HCT116 (cell line): ENCODE measurements around the gene ZBTB5. TPM values are rescaled to one million over a fixed set of nuclear protein-coding genes. Genes with fewer than 3 reads are reported as not detected.

Experiments used
- ATAC-seq: fragments of 200-7000 bp; cut with Tn5 transposase; 2 replicates; pipeline ENCODE4 v1.9.1; 2020; ENCODE audit warnings: mild to moderate bottlenecking, moderate library complexity
- BruUV-seq: library from RNA; stranded (reverse); fragments of 400-500 nt; replicated peaks from 2 replicates; lab custom pipeline; 2021; lab: Mats Ljungman, UMichigan
- CTCF ChIA-PET: fragments of 300-600 bp; sonication (Branson Sonifier 250); formaldehyde crosslinking; loops from one replicate; lab custom pipeline; 2021; ENCODE audit warnings: antibody characterized with exemption; lab: Charles Lee
- POLR2A ChIA-PET: fragments of 300-600, 350-600 bp; sonication (Branson Sonifier 250); formaldehyde crosslinking; loops from one replicate; lab custom pipeline; 2021; ENCODE audit warnings: antibody characterized with exemption; lab: Charles Lee
- RAD21 ChIA-PET, 2 experiments: fragments of 300-600 bp; sonication (Branson Sonifier 250); formaldehyde crosslinking; loops; one replicate each; lab custom pipeline; 2023; ENCODE audit warnings: low total read pairs in 2 of 2; ENCODE audit not compliant: uncharacterized antibody in 2 of 2, unreplicated experiment in 2 of 2, low non-redundant PET in 1 of 2; lab: Charles Lee
- DNase-seq: peaks from one replicate; pipeline ENCODE4 v3.0.0-alpha.2; 2010; ENCODE audit warnings: low read depth, low spot score
- H2AFZ ChIP-seq: fragments of 200-600 bp; shearing (Covaris generic), sonication (generic); 2 replicates; pipeline ENCODE4 v1.6.1; 2017; ENCODE audit warnings: low read depth, mixed run types, mixed read lengths, antibody characterized with exemption, low read length; ENCODE audit not compliant: poor library complexity, severe bottlenecking
- H3K27ac ChIP-seq: 2 replicates; pipeline ENCODE4 v1.5.1; 2012; ENCODE audit warnings: low read depth, low read length
- H3K27me3 ChIP-seq: fragments of 200-600 bp; sonication (generic); 2 replicates; pipeline ENCODE4 v1.6.1; 2016; ENCODE audit warnings: mixed run types, low read length, mixed read lengths; ENCODE audit not compliant: insufficient read depth
- H3K36me3 ChIP-seq, 2 experiments: fragments of 200-500 bp in 1 of 2; fragments of 200-600 bp in 1 of 2; sonication (Bioruptor generic) in 1 of 2; sonication (generic) in 1 of 2; 2 replicates each; pipeline versions ENCODE4 v1.5.1 to v1.6.1; 2014 to 2016; ENCODE audit warnings: low read length in 2 of 2, inconsistent platforms in 1 of 2, mixed read lengths in 1 of 2, mixed run types in 1 of 2; ENCODE audit not compliant: insufficient read depth in 2 of 2, control insufficient read depth in 1 of 2
- H3K4me1 ChIP-seq, 2 experiments: fragments of 200-600 bp in 1 of 2; sonication (generic) in 1 of 2; 2 replicates each; pipeline versions ENCODE4 v1.5.1 to v1.6.1; 2012 to 2017; ENCODE audit warnings: low read length in 2 of 2, inconsistent platforms in 1 of 2, mild to moderate bottlenecking in 1 of 2, mixed read lengths in 1 of 2, mixed run types in 1 of 2, moderate library complexity in 1 of 2; ENCODE audit not compliant: insufficient read depth in 2 of 2, control insufficient read depth in 1 of 2
- H3K4me2 ChIP-seq: fragments of 200-600 bp; sonication (generic); 2 replicates; pipeline ENCODE4 v1.6.1; 2017; ENCODE audit warnings: mixed run types, low read length, mixed read lengths
- H3K4me3 ChIP-seq, 2 experiments: fragments of 200-600 bp in 1 of 2; sonication (generic) in 1 of 2; replicated peaks in 1 of 2; 2 replicates each; pipeline ENCODE4 v1.5.1; 2011 to 2016; ENCODE audit warnings: low read length in 2 of 2, control low read depth in 1 of 2, low read depth in 1 of 2, mild to moderate bottlenecking in 1 of 2, mixed read lengths in 1 of 2, mixed run types in 1 of 2
- H3K79me2 ChIP-seq: fragments of 200-600 bp; sonication (generic); 2 replicates; pipeline ENCODE4 v1.6.1; 2017; ENCODE audit warnings: mild to moderate bottlenecking, mixed run types, low read length, moderate library complexity, mixed read lengths; ENCODE audit not compliant: insufficient read depth
- H3K9ac ChIP-seq: fragments of 200-600 bp; sonication (generic); 2 replicates; pipeline ENCODE4 v1.6.1; 2016; ENCODE audit warnings: low read length, mixed read lengths
- H3K9me2 ChIP-seq: fragments of 200-600 bp; sonication (generic), shearing (Covaris generic); 2 replicates; pipeline ENCODE4 v1.6.1; 2017; ENCODE audit warnings: mixed run types, mild to moderate bottlenecking, moderate library complexity; ENCODE audit not compliant: insufficient read depth
- H3K9me3 ChIP-seq, 2 experiments: fragments of 200-500 bp in 1 of 2; fragments of 200-600 bp in 1 of 2; sonication (Bioruptor generic) in 1 of 2; sonication (generic) in 1 of 2; 2 replicates each; pipeline ENCODE4 v1.6.1; 2014 to 2017; ENCODE audit warnings: low read length in 2 of 2, mixed read lengths in 2 of 2, inconsistent platforms in 1 of 2, low read depth in 1 of 2, mild to moderate bottlenecking in 1 of 2, mixed run types in 1 of 2, moderate library complexity in 1 of 2; ENCODE audit not compliant: control insufficient read depth in 1 of 2, insufficient read depth in 1 of 2
- H4K20me1 ChIP-seq: fragments of 200-600 bp; sonication (generic), shearing (Covaris generic); 2 replicates; pipeline ENCODE4 v1.6.1; 2017; ENCODE audit warnings: mixed run types, mild to moderate bottlenecking, moderate library complexity; ENCODE audit not compliant: insufficient read depth
- ATF3 ChIP-seq: IDR thresholded peaks from 2 replicates; pipeline ENCODE4 v1.6.1; 2012
- CBX3 ChIP-seq: IDR thresholded peaks from 2 replicates; pipeline ENCODE4 v1.6.1; 2012; ENCODE audit warnings: low read depth
- CTCF ChIP-seq, 3 experiments: fragments of 200-600 bp in 1 of 3; sonication (generic) in 1 of 3; IDR thresholded peaks in 2 of 3; conservative IDR thresholded peaks in 1 of 3; 2 replicates each; pipeline ENCODE4 v1.5.1; 2012 to 2017; ENCODE audit warnings: low read depth in 2 of 3, low read length in 2 of 3, antibody characterized with exemption in 1 of 3, borderline replicate concordance in 1 of 3, control low read depth in 1 of 3, mild to moderate bottlenecking in 1 of 3, mixed read lengths in 1 of 3, mixed run types in 1 of 3, moderate library complexity in 1 of 3; ENCODE audit not compliant: insufficient read depth in 1 of 3
- EGR1 ChIP-seq: IDR thresholded peaks from 2 replicates; pipeline ENCODE4 v1.6.1; 2012; ENCODE audit warnings: low read depth
- ELF1 ChIP-seq: IDR thresholded peaks from 2 replicates; pipeline ENCODE4 v1.6.1; 2012; ENCODE audit warnings: low read depth, borderline replicate concordance
- EZH2 ChIP-seq: fragments of 200-600 bp; sonication (generic); IDR thresholded peaks from 2 replicates; pipeline ENCODE4 v1.6.1; 2017; ENCODE audit warnings: antibody characterized with exemption, mixed run types
- FOSL1 ChIP-seq: IDR thresholded peaks from 2 replicates; pipeline ENCODE4 v1.6.1; 2012; ENCODE audit warnings: low read depth
- JUND ChIP-seq: IDR thresholded peaks from 2 replicates; pipeline ENCODE4 v1.6.1; 2012
- MAX ChIP-seq: IDR thresholded peaks from 2 replicates; pipeline ENCODE4 v1.6.1; 2012
- POLR2A ChIP-seq: IDR thresholded peaks from 2 replicates; pipeline ENCODE4 v1.7.0; 2011; ENCODE audit warnings: borderline replicate concordance; ENCODE audit not compliant: insufficient read depth, insufficient read length; ENCODE audit errors: extremely low read depth
- POLR2AphosphoS5 ChIP-seq: IDR thresholded peaks from 2 replicates; pipeline ENCODE4 v1.6.1; 2011; ENCODE audit warnings: mild to moderate bottlenecking, low read depth, low read length, moderate library complexity
- RAD21 ChIP-seq: IDR thresholded peaks from 2 replicates; pipeline ENCODE4 v1.6.1; 2012; ENCODE audit warnings: low read depth, mild to moderate bottlenecking
- REST ChIP-seq: IDR thresholded peaks from 2 replicates; pipeline ENCODE4 v1.6.1; 2012; ENCODE audit warnings: low read depth
- SIN3A ChIP-seq: IDR thresholded peaks from 2 replicates; pipeline ENCODE4 v1.6.1; 2012; ENCODE audit warnings: low read depth
- SP1 ChIP-seq: IDR thresholded peaks from 2 replicates; pipeline ENCODE4 v1.6.1; 2012; ENCODE audit warnings: low read depth
- SRF ChIP-seq: IDR thresholded peaks from 2 replicates; pipeline ENCODE4 v1.6.1; 2012; ENCODE audit warnings: low read depth
- TCF7L2 ChIP-seq: IDR thresholded peaks from 2 replicates; pipeline ENCODE4 v1.7.0; 2011; ENCODE audit warnings: borderline replicate concordance, inconsistent platforms; ENCODE audit not compliant: insufficient read depth, insufficient read length; ENCODE audit errors: extremely low read depth
- ZFX ChIP-seq: fragments of 450-650 bp; IDR thresholded peaks from 2 replicates; pipeline ENCODE4 v1.6.1; 2017
- intact Hi-C: fragments of 100-400 bp; cut with micrococcal nuclease; formaldehyde crosslinking; loops from 2 replicates; pipeline ENCODE4 v1.10.0; 2022
- total RNA-seq: library from RNA; stranded (reverse); gene quantifications from one replicate; pipeline ENCODE4 v1.2.1, GENCODE V29; 2021; ENCODE audit not compliant: unreplicated experiment

The ZBTB5 gene
- total RNA-seq, 1 experiment from 2014 or later = 22.3 TPM

GRCh38 chr9:37422289-37423104 lies 42.8 kb downstream of the ZBTB5 start, which contains the start of gene GRHPR:
GRHPR (plus strand) TSS chr9:37422696; CDS start chr9:37422751, 55 bp downstream.
- H3K27ac ChIP-seq = peak within 1 kb of the TSS; percentile 73
- no peak within 1 kb of the TSS for H2AFZ ChIP-seq
- CTCF ChIA-PET = interaction anchor here (1.0 to 2.1 kb wide), 2 partner anchors 11 to 15 kb away, joined by 4 to 5 read pairs; no protein-coding TSS in a partner anchor
- H3K9me3 ChIP-seq = no peaks in the 10 kb centered on the region
- RAD21 ChIA-PET = interaction anchor here in 1 of 2 experiments (0.7 kb wide), 1 partner anchor 15 kb away, joined by 3 read pairs; no protein-coding TSS in a partner anchor
- TF ChIP-seq JUND (no peak), REST (no peak), EGR1 (peak; percentile 73), TCF7L2 (no peak), EZH2 (no peak), RAD21 (no peak), CBX3 (no peak), POLR2A (peak; percentile 85), ZFX (peak; percentile 96), POLR2AphosphoS5 (peak; percentile 93), SRF (no peak), SP1 (peak; percentile 35; the same call in 1 of the 2 replicates), FOSL1 (no peak), ELF1 (no peak), CTCF (IDR thresholded peaks at IDR 0.05 in 2 of 3, conservative IDR thresholded peaks at IDR 0.05 in 1 of 3; ENCODE audit: borderline replicate concordance in 1 of 3, insufficient read depth in 1 of 3, low read depth in 2 of 3, low read length in 2 of 3) (no peak), SIN3A (peak; percentile 69; the same call in 1 of the 2 replicates), MAX (peak; percentile 73; the same call in 1 of the 2 replicates), ATF3 (no peak)
- H3K9me2 ChIP-seq = no peaks in the 10 kb centered on the region
- peak; percentile 98 for ATAC-seq
- DNase-seq = peak; percentile 52
- peak within 1 kb of the TSS; percentile 80 for H3K9ac ChIP-seq
- no peaks in the 10 kb centered on the region for H3K27me3 ChIP-seq
- TSS peak; percentile 70 for BruUV-seq
- intact Hi-C loops = no loop called here
- POLR2A ChIA-PET = interaction anchor here (0.6 to 1.0 kb wide), 5 partner anchors 9 to 34 kb away, joined by 3 to 4 read pairs (median 3); no protein-coding TSS in a partner anchor
- H3K36me3 ChIP-seq = peaks cover 11 to 18% of the 10 kb centered on the region in 2 experiments; a peak in 3 of 4 replicates
- no peaks in the 10 kb centered on the region for H4K20me1 ChIP-seq
- H3K79me2 ChIP-seq = peaks cover 47% of the 10 kb centered on the region
- peaks cover 4 to 18% of the 10 kb centered on the region in 2 experiments; a peak in 3 of 4 replicates for H3K4me1 ChIP-seq
- H3K4me2 ChIP-seq = peak within 1 kb of the TSS; percentile 88
- H3K4me3 ChIP-seq = peak within 1 kb of the TSS; percentile 95 to 96
